ENCODE data around the gene ZSWIM8.

DNA sequence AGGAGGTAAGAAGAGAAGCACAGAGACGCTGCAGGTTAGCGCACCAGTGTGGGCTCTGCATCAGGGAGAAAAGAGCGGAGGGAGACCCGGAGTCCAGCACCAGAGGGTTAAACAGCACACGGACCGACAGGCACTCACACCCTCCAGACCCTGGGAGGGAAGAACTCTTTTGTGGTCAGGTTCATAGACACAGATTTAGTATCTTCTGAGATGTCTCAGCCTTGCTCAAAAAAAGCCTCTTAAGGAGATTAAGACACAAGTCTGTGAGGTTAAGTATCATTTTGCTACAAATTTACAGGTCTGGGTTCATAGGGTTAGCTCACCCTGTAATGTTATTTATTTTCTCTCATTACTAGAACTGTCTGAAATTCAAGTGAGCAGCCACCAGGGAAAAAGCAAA lies 42.8 kb downstream of the ZSWIM8 start:
- no peak for TF ChIP-seq EZH2 (IDR thresholded peaks at IDR 0.05; ENCODE audit: low read depth, unreplicated experiment)
- TF ChIP-seq EZH2phosphoT487 (IDR thresholded peaks at IDR 0.05; ENCODE audit: unreplicated experiment): no peak
- TF ChIP-seq, protein P1, sequence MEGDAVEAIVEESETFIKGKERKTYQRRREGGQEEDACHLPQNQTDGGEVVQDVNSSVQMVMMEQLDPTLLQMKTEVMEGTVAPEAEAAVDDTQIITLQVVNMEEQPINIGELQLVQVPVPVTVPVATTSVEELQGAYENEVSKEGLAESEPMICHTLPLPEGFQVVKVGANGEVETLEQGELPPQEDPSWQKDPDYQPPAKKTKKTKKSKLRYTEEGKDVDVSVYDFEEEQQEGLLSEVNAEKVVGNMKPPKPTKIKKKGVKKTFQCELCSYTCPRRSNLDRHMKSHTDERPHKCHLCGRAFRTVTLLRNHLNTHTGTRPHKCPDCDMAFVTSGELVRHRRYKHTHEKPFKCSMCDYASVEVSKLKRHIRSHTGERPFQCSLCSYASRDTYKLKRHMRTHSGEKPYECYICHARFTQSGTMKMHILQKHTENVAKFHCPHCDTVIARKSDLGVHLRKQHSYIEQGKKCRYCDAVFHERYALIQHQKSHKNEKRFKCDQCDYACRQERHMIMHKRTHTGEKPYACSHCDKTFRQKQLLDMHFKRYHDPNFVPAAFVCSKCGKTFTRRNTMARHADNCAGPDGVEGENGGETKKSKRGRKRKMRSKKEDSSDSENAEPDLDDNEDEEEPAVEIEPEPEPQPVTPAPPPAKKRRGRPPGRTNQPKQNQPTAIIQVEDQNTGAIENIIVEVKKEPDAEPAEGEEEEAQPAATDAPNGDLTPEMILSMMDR (conservative IDR thresholded peaks at IDR 0.05; ENCODE audit: low read depth in 2 of 2): no peak
- TF ChIP-seq CREB1 (CRISPR knock-in tag; IDR thresholded peaks at IDR 0.05; ENCODE audit: low read depth): no peak
- TF ChIP-seq ZNF114 (CRISPR knock-in tag; IDR thresholded peaks at IDR 0.05): no peak
- TF ChIP-seq, protein P2, sequence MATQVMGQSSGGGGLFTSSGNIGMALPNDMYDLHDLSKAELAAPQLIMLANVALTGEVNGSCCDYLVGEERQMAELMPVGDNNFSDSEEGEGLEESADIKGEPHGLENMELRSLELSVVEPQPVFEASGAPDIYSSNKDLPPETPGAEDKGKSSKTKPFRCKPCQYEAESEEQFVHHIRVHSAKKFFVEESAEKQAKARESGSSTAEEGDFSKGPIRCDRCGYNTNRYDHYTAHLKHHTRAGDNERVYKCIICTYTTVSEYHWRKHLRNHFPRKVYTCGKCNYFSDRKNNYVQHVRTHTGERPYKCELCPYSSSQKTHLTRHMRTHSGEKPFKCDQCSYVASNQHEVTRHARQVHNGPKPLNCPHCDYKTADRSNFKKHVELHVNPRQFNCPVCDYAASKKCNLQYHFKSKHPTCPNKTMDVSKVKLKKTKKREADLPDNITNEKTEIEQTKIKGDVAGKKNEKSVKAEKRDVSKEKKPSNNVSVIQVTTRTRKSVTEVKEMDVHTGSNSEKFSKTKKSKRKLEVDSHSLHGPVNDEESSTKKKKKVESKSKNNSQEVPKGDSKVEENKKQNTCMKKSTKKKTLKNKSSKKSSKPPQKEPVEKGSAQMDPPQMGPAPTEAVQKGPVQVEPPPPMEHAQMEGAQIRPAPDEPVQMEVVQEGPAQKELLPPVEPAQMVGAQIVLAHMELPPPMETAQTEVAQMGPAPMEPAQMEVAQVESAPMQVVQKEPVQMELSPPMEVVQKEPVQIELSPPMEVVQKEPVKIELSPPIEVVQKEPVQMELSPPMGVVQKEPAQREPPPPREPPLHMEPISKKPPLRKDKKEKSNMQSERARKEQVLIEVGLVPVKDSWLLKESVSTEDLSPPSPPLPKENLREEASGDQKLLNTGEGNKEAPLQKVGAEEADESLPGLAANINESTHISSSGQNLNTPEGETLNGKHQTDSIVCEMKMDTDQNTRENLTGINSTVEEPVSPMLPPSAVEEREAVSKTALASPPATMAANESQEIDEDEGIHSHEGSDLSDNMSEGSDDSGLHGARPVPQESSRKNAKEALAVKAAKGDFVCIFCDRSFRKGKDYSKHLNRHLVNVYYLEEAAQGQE (IDR thresholded peaks at IDR 0.05; ENCODE audit: unreplicated experiment): no peak
- TF ChIP-seq POLR2AphosphoS5 (IDR thresholded peaks at IDR 0.05; ENCODE audit: low read depth): no peak

Data from GM23338 (cell line).